Heart right ventricle (tissue), 16 donors: ENCODE measurements around the gene PRELID2. TPM values are rescaled to one million over a fixed set of nuclear protein-coding genes. Genes with fewer than 3 reads are reported as not detected.

ENCODE experiments used
- ATAC-seq, 8 donors: fragments of 200-7000 bp; cut with Tn5 transposase; one replicate each; pipeline ENCODE4 v1.9.1; 2020; ENCODE audit warnings: mild to moderate bottlenecking in 8 of 8, moderate library complexity in 8 of 8, moderate number of reproducible peaks in 1 of 8
- DNase-seq, 2 donors: peaks; one replicate each; pipeline ENCODE4 v3.0.0-alpha.2; 2020
- H3K27ac ChIP-seq, 10 donors: fragments of 200-600 bp; sonication (generic) in 2 of 10; one replicate each; pipeline versions ENCODE4 v1.5.0 to v1.8.0; 2020 to 2022; ENCODE audit warnings: mild to moderate bottlenecking in 3 of 10
- H3K27me3 ChIP-seq, 7 donors: fragments of 200-600 bp; one replicate each; pipeline ENCODE4 v1.8.0; 2021 to 2022; ENCODE audit warnings: mild to moderate bottlenecking in 2 of 7
- H3K36me3 ChIP-seq, 9 donors: fragments of 200-600 bp; sonication (generic) in 1 of 9; one replicate each; pipeline versions ENCODE4 v1.5.0 to v1.8.0; 2020 to 2022; ENCODE audit warnings: mild to moderate bottlenecking in 2 of 9
- H3K4me1 ChIP-seq, 9 donors: fragments of 200-600 bp; sonication (generic) in 1 of 9; one replicate each; pipeline versions ENCODE4 v1.5.0 to v1.8.0; 2020 to 2022; ENCODE audit warnings: mild to moderate bottlenecking in 4 of 9
- H3K4me3 ChIP-seq, 10 donors: fragments of 200-600 bp; sonication (generic) in 2 of 10; one replicate each; pipeline versions ENCODE4 v1.5.0 to v1.8.0; 2020 to 2022; ENCODE audit warnings: mild to moderate bottlenecking in 7 of 10, moderate library complexity in 2 of 10
- H3K9me3 ChIP-seq, 11 donors: fragments of 200-600 bp in 10 of 11; sonication (generic) in 2 of 11; one replicate each; pipeline versions ENCODE4 v1.5.0 to v1.8.0; 2013 to 2022; ENCODE audit warnings: mild to moderate bottlenecking in 2 of 11, control low read depth in 1 of 11, moderate library complexity in 1 of 11
- CTCF ChIP-seq, 9 donors: fragments of 200-600 bp; sonication (generic) in 2 of 9; IDR thresholded peaks; one replicate each; pipeline versions ENCODE4 v1.5.0 to v1.8.0; 2021 to 2022; ENCODE audit warnings: antibody characterized with exemption in 9 of 9, mild to moderate bottlenecking in 5 of 9, moderate library complexity in 1 of 9
- WGBS, 2 donors: extraction: QIAGEN DNeasy Blood & Tissue Kit; methylation state at CpG; one replicate each; pipeline ENCODE4 v1.1.7; 2013; ENCODE audit warnings: inconsistent platforms in 1 of 2; 5-methylcytosine and 5-hydroxymethylcytosine counted together
- intact Hi-C, 10 donors: fragments of 100-400 bp; cut with DNase I; formaldehyde crosslinking; loops; one replicate each; pipeline versions ENCODE4 v1.11.1 to v1.14.2; 2022
- polyA plus RNA-seq, 2 donors: library from polyadenylated mRNA; stranded (reverse); fragments of 200-250 nt; gene quantifications; one replicate each; pipeline ENCODE4 v1.2.3, GENCODE V29; 2013
- total RNA-seq, 10 donors: library from RNA; stranded (reverse); fragmentation: NEBNext Ultra II Directional in 3 of 10; extraction: Animal tissue kit (Norgen Biotek cat#: 25700) in 3 of 10; gene quantifications; one replicate each; pipeline versions ENCODE4 v1.2.1 to v1.2.4, GENCODE V29; 2021 to 2023
- donor health status: Arrhythmogenic right ventricular cardiomyopathy.
- donor health status: ischemic (EF 13 %, LVEDD 7.1; RV severe dilation, severe dysfunction).
- donor health status: healthy with polysubstance abuse.
- donor health status: DM: no; HTN: yes; CAD: no.
- donor health status: DM: no; HTN: no; CAD: no.
- donor health status: ischemic (EF 25% LVEDD 6.9; RV normal size, moderate dysfunction).
- donor health status: ischemic (EF 25% LVEDD 5.7; RV mildly dilated, moderate dysfunction).
- donor health status: healthy.
- donor health status: DM: yes; HTN: yes; CAD: no.
- donor health status: Ischemic cardiomyopathy.
- donor health status: ischemic (EF 35%, LVEDD 5.7; RV mildly dilated, moderate dysfunction).
- donor health status: nonischemic (EF 11% LVEDD 7.7; RV severe dilation, severe dysfunction).
- donor health status: DM: yes; HTN: yes; CAD: no.
- donor health status: PGD.
- donor health status: ischemic (EF 29% LVEDD 5.4; RV normal size, mild dysfunction).
- donor health status: nonischemic (EF 23%, LVEDD 6.1; RV moderate dilation, normal function).

Gene PRELID2
- total and polyA plus RNA-seq, 12 donors = 1.2 to 83.7 (median 11.9) TPM

DNA sequence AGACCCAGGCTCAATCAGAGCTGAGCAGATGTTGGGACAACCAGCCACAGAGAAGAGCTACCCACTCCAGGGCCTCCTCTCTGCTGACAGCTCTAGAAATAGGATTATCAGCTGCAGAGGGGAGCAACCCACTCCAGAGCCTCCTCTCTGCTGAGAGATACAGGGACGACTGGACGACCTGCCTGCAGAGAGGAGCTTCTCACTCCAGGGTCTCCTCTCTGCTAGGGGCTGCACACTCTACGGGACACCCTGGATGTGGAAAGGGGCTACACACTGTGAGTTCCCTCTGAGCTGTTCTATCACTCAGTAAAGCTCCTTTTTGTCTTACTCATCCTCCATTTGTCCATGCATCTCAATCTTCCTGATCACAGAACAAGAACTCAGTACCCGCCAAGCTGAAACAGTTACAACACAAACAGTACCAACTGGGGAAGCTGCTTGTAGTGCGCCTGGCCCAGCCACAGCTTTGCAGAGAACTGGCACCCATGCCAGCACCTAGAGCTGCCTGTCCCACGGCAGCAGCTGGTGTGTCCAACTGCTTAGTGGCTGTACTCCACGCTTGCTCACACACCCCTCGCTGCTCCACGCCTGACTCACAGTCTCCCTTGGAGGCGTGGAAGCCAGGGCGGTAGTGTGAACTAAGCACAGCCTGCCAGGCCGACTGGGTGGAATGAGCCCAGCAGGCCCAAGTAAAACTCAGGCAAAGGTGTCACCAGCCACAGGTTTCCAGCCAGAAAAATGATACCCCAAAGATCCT is 56.8 kb downstream of the PRELID2 start:
- no peaks in the 10 kb centered on the region for H3K9me3 ChIP-seq
- DNase-seq (peak in 1 of 2 donors; percentile 23), ATAC-seq (peak in 3 of 8 donors; percentile 41 to 80 (median 76))
- H3K4me3 ChIP-seq = no peak overlapping the region
- TF ChIP-seq CTCF (IDR thresholded peaks at IDR 0.05) = no peak
- H3K36me3 ChIP-seq = no peaks in the 10 kb centered on the region
- H3K4me1 ChIP-seq = peaks cover 0 to 21% (median 6%) of the 10 kb centered on the region in 9 donors
- no peaks in the 10 kb centered on the region for H3K27me3 ChIP-seq
- H3K27ac ChIP-seq = no peak overlapping the region
- 90 to 91% methylated on average over 12 of the region's 12 CpGs for WGBS, 2 donors
- intact Hi-C loops = no loop called here

- Histone ChIP-seq H3K4me1 (peaks cover 0 to 21% (median 6%) of the 10 kb centered on the region in 9 donors), H3K27me3 (no peaks in the 10 kb centered on the region), H3K36me3 (no peaks in the 10 kb centered on the region), H3K27ac (no peak overlapping the region), H3K9me3 (no peaks in the 10 kb centered on the region), H3K4me3 (no peak overlapping the region)
- intact Hi-C loops = no loop called here
- 87 to 88% methylated on average over 11 of the region's 11 CpGs for WGBS, 2 donors
- ATAC-seq (peak in 6 of 8 donors; percentile 14 to 73 (median 40)), DNase-seq (no peak)
- no peak for TF ChIP-seq CTCF (IDR thresholded peaks at IDR 0.05)
These were observed 57.6 kb downstream of the PRELID2 start for GRCh38 chr5:145777445-145778063.

DNA sequence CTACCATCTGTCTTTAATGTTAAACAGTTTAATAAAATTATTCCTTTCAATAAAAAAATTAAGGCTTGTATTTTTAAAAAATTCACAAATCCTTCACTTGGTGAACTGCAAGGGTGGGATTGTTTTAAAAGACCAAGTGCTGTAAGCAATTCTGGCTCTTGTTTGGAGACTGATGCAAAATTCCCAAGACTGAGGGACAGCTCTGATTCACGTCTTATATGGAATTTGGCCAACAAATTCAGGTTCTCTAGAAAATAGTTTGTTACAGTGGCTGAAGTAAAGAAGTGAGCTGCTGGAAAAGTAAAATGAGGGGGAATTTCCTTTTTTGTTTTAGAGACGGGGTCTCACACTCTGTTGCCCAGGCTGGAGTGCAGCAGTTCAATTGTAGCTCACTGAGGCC is 58.3 kb downstream of the PRELID2 start:
- peaks cover 0 to 21% (median 6%) of the 10 kb centered on the region in 9 donors for H3K4me1 ChIP-seq
- 76 to 77% methylated on average over 2 of the region's 2 CpGs for WGBS, 2 donors
- H3K27ac ChIP-seq = peak overlapping the region in 3 of 10 donors; percentile 9 to 61 (median 22)
- H3K27me3 ChIP-seq = no peaks in the 10 kb centered on the region
- no peak overlapping the region for H3K4me3 ChIP-seq
- no peaks in the 10 kb centered on the region for H3K36me3 ChIP-seq
- no peak for TF ChIP-seq CTCF (IDR thresholded peaks at IDR 0.05)
- no peaks in the 10 kb centered on the region for H3K9me3 ChIP-seq
- ATAC-seq (no peak), DNase-seq (no peak)
- intact Hi-C loops = no loop called here

- 36 to 49% methylated on average over 2 of the region's 2 CpGs for WGBS, 2 donors
- TF ChIP-seq CTCF (IDR thresholded peaks at IDR 0.05) = no peak
- ATAC-seq (peak; percentile 70 to 94 (median 84)), DNase-seq (no peak)
- H3K27ac ChIP-seq = peak overlapping the region in 6 of 10 donors; percentile 9 to 62 (median 46)
- peaks cover 0 to 21% (median 6%) of the 10 kb centered on the region in 9 donors for H3K4me1 ChIP-seq
- no peaks in the 10 kb centered on the region for H3K9me3 ChIP-seq
- no peaks in the 10 kb centered on the region for H3K27me3 ChIP-seq
- H3K36me3 ChIP-seq = peaks cover 0 to 5% (median 0%) of the 10 kb centered on the region in 9 donors
- H3K4me3 ChIP-seq = no peak overlapping the region
- intact Hi-C loops = no loop called here
These were observed 59.2 kb downstream of the PRELID2 start for GRCh38 chr5:145775893-145776444.
